HG02678 (cell line): ENCODE measurements around the gene KCND2.

Experiments used
- ATAC-seq: cut with Tn5 transposase; IDR thresholded peaks from one replicate; pipeline ENCODE4 v1.9.1; 2021; ENCODE audit warnings: mild to moderate bottlenecking, moderate library complexity; ENCODE audit not compliant: unreplicated experiment

Gene KCND2

GRCh38 chr7:120405652-120406051 lies 132.7 kb downstream of the KCND2 start:
- ATAC-seq: no peak

GRCh38 chr7:120407010-120407409 lies 134.0 kb downstream of the KCND2 start:
- ATAC-seq: no peak

GRCh38 chr7:120412139-120413050 lies 139.4 kb downstream of the KCND2 start:
- peak; percentile 86 for ATAC-seq

- ATAC-seq: no peak
Measured at GRCh38 chr7:120413164-120413563, 140.2 kb downstream of the KCND2 start.

DNA sequence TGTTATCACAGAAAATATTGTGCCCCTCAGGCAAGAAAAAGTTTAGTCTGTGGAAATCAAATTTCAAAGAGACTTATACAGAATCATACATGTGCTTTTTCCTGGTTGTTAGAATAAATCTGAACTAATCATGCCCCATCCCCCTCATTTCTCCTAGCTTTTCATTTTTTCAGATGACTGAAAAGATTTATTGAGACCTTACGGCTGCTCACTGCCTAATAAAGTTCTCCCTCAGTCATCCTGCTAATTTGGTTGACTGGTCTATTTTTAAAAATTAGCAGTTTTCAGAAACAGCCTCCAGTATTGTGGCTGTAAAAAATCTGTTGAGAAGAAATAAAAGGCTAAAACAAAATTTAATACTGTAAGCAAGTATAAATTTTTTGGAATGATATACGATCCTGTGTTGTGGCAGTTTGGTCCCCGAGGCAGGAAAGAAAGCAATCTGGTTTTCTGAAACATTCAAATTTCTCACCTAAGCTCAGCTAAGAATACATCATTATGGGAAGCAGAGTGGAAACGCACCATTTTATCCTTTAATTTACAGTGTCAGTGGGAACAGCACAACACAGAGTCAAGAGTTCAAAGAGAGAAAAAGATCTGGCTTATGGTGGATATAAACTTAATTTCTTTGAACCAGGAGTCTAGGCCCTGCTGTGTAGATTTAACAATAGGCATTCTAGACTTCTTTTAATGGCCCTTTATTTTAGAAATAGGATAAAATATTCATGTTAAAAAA lies 144.4 kb downstream of the KCND2 start:
- no peak for ATAC-seq

- peak; percentile 96 for ATAC-seq
Measured at GRCh38 chr7:120421151-120421651, 148.2 kb downstream of the KCND2 start.

- ATAC-seq: peak; percentile 61
Measured at GRCh38 chr7:120431016-120431415, 158.0 kb downstream of the KCND2 start.

DNA sequence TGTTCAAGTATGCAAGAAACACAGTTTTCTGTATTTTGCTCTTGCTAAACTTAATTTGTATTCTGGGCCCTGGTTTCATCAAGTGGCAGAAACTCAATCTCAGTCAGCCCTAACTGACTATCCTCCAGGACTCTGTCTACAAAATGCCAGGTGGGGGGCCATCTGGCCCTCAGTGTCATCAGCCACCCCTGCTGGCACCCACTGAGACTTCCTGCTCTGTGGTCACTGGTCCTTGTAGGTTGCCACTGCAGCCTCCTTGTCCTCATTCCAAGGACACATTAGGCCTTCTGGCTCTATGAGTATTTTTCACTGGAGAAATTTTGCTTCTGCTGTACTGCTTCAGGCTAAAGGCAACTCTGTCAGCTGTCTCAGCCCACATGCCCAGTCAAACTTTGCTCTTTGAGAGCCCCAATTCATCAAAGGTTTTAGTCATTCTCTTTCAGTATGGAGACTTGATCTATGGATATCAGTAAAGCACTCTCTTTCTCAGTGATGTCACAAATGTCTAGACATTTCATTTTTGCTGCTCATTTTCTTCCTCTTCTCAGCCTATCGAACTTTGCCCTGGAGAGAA lies 163.6 kb downstream of the KCND2 start:
- peak; percentile 41 for ATAC-seq

DNA sequence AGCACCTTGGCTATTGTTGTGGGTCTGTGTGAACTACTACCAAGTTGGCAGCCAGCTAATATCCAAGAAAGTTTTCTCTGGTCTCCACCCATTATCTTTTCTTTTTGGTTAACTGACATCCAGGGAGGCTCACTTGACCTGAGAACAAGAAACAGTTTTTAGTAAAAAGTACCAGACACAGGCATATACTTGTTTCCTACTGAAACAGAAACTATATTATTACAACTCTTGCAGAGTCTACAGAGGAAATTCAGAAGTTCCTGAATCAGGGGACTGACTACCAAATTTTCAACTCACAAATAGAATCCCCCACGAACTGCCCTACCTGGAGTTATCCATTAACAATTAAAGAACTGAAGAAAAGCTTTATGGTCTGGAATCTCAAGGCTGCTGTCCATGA lies 168.9 kb downstream of the KCND2 start:
- peak; percentile 88 for ATAC-seq

- ATAC-seq: peak; percentile 40
Measured at GRCh38 chr7:120442838-120443237, 169.9 kb downstream of the KCND2 start.

GRCh38 chr7:120444650-120445049 lies 171.7 kb downstream of the KCND2 start:
- no peak for ATAC-seq

DNA sequence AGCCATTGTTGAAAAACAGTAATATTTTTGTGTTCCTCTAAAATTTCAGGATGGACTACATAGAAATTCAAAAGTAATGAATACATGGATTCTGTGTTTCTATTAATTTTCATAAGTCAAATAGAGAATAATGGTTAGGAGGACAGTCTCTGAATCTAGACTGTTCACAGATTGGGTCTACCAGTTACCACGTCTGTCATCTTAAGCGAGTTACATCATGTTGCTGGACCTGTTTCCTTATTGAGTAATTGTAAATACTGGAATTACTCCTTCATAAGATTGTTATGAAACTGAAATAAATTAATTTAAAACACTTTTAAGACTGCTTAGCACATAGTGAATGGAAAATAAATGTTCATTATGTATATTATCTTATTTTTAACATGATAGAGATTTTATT lies 172.3 kb downstream of the KCND2 start:
- ATAC-seq: no peak

DNA sequence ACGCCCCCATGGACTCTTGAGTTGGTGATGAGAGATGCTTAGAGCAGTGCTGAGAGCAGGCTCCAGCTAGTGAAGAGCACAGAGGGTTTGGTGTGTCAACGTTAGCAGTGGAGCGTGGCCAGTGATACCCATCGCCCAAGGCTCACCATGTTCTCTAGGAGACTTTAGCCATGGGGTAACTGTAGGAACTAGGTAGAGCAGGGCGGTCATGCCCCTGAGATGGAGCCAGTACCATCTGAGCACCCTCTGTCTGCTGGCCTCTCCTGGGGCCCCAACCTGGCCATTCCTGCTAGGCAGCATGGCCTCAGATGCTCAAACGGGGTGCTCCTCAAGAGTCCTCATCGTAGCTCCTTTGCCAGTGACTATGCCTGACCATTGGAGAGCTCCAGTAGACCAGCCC lies 179.7 kb downstream of the KCND2 start:
- no peak for ATAC-seq

DNA sequence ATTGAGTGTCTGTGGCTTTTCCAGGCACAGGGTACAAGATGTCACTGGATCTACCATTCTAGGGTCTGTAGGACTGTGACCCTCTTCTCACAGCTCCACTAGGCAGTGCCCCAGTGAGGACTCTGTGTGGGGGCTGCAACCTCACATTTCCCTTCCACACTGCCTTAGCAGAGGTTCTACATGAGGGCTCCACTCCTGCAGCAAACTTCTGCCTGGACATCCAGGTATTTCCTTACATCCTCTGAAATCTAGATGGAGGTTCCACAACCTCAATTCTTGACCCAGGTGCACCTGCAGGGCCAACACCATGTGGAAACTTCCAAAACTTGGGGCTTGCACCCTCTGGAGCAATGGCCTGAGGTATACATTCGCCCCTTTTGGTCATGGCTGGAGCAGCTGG lies 183.7 kb downstream of the KCND2 start:
- ATAC-seq: no peak

GRCh38 chr7:120460949-120461348 lies 188.0 kb downstream of the KCND2 start:
- ATAC-seq: no peak

GRCh38 chr7:120462991-120463390 lies 190.0 kb downstream of the KCND2 start:
- no peak for ATAC-seq

DNA sequence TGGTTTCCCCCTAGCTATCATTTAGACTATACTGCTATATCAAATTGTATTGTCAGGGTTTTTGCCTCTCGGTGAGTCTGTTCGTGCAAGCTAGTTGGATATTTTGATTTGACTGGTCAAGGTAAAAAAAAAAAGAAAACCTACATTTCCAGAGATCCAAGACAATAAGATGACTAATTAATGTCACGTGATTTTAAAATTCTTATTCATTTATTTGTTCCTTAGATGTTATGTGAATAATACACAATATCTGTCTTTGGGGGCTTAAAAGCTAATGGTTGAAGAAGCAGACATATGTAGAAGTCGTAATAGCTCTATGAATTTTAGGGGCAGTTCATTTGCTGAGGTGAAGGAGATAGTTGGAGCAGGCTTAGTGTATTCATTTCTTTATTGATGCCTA lies 191.1 kb downstream of the KCND2 start:
- ATAC-seq: no peak

DNA sequence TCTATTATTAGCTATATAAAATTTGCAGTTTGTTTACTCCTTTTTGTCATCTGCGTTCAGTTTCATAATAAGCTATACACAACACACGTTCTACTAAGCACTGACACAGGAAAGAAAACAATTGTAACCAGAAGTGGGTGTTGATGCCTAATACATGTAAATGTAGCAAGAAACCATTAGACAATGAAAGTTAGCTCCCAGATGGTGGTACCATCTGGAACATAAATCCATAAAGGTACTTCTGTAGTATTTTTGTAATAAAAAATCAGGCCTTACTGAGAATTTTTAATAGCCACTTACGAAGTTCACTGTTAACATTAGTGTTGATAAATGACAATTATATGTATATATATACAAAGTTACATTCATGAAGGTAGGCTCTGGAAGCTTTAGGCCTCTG lies 194.7 kb downstream of the KCND2 start:
- ATAC-seq: no peak

DNA sequence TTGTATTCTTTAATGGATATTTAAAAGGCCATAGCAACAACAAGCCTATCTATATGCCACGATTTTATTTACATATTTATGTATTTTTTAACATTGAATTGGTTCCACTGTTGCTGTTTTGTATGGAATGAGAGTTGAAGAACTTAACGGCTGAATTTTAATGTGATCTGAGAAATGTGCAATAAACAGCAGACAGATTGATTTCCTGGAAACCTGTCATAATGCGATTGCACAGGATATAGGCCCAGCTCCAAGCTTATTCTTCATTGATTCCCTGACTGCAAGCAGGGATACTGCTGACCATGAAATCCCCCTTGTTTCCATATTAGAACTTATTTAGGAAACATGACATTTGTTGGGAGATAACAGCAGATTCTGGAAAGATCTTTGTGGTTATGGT lies 195.6 kb downstream of the KCND2 start:
- no peak for ATAC-seq

DNA sequence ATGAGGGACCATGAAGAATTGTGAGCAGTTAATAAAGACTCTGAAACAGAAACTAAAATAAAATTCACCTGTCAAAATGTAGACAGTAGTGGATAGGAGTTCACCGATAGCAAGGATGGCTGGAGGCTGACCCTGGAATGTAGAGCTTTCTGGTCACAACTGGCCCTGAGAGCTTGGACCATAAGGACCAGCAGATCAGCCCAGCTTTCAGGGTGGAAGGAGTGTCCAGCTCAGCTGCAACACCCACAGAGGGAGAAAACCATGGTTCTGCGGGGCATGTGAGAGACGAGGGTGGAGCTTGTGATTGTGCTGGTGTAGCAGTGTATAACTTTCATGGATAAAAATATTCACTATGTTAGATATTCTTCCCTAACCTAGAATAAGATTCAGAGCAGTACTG lies 199.9 kb downstream of the KCND2 start:
- ATAC-seq: no peak

- no peak for ATAC-seq
Measured at GRCh38 chr7:120473352-120473751, 200.4 kb downstream of the KCND2 start.

DNA sequence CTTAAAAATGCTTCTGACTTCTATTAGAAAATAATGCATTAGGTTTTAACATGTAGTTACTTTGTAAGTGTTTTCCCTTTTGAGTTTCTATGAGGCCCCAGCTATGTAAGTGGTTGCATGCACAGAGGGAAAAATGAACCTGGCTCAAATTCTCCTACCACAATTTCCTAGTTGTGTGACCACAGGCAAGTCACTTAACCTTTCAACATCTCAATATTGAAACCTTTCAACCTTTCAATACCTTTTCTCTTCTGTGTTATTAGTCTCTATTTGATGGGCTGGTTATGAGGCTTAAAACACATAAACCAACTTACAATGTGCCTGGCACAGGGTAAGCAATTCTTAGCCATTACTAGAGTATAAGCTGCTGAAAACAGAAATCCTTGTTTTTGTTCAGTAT lies 203.0 kb downstream of the KCND2 start:
- peak; percentile 79 for ATAC-seq
